Ishikawa (cell line): ENCODE data around the gene ABCD3.

ENCODE experiments used
- EGR1 ChIP-seq: IDR thresholded peaks from 2 replicates; pipeline ENCODE4 v1.6.1; 2012
- MAX ChIP-seq: IDR thresholded peaks from 2 replicates; pipeline ENCODE4 v1.6.1; 2012
- TAF1 ChIP-seq: IDR thresholded peaks from 2 replicates; pipeline ENCODE4 v1.6.1; 2012; ENCODE audit warnings: low read depth, mild to moderate bottlenecking
- TCF12 ChIP-seq: IDR thresholded peaks from 2 replicates; pipeline ENCODE4 v1.6.1; 2012; ENCODE audit warnings: low read depth
- TF ChIP-seq, protein P1 (sequence below): IDR thresholded peaks from 2 replicates; pipeline ENCODE4 v1.6.1; 2012; ENCODE audit warnings: low read depth, mild to moderate bottlenecking

DNA sequence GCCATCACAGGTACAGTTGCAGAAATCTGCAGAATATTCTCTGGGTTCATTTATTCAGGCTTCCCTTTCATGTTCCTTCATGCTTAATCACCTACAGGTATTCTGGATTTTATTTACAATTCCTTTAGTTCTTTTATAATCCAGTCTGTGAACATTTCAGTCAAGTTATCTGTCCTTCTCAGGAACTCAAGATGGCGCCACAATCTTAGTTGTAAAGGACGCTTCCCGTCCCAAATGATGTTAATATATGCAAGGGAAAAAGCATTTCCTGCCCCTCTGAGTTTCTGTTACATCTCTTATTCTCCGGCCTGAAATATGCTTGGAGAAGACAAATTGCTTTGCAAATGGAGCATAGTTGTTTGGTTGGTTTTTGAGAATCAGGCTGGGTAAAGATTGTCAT, 104.1 kb downstream of the ABCD3 start:
- no peak for TF ChIP-seq MAX
- TF ChIP-seq TCF12 = no peak
- TF ChIP-seq, protein P1, sequence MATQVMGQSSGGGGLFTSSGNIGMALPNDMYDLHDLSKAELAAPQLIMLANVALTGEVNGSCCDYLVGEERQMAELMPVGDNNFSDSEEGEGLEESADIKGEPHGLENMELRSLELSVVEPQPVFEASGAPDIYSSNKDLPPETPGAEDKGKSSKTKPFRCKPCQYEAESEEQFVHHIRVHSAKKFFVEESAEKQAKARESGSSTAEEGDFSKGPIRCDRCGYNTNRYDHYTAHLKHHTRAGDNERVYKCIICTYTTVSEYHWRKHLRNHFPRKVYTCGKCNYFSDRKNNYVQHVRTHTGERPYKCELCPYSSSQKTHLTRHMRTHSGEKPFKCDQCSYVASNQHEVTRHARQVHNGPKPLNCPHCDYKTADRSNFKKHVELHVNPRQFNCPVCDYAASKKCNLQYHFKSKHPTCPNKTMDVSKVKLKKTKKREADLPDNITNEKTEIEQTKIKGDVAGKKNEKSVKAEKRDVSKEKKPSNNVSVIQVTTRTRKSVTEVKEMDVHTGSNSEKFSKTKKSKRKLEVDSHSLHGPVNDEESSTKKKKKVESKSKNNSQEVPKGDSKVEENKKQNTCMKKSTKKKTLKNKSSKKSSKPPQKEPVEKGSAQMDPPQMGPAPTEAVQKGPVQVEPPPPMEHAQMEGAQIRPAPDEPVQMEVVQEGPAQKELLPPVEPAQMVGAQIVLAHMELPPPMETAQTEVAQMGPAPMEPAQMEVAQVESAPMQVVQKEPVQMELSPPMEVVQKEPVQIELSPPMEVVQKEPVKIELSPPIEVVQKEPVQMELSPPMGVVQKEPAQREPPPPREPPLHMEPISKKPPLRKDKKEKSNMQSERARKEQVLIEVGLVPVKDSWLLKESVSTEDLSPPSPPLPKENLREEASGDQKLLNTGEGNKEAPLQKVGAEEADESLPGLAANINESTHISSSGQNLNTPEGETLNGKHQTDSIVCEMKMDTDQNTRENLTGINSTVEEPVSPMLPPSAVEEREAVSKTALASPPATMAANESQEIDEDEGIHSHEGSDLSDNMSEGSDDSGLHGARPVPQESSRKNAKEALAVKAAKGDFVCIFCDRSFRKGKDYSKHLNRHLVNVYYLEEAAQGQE = no peak
- no peak for TF ChIP-seq TAF1
- no peak for TF ChIP-seq EGR1
